ENCODE data around the gene RTP4.

- no peak for TF ChIP-seq SIN3A (IDR thresholded peaks at IDR 0.05; ENCODE audit: borderline replicate concordance, insufficient read depth, low read depth, low read length)
- no peak for TF ChIP-seq CTCF (IDR thresholded peaks at IDR 0.05)
- TF ChIP-seq REST (IDR thresholded peaks at IDR 0.05; ENCODE audit: insufficient read depth in 1 of 2, low read depth in 2 of 2, low read length in 1 of 2) = peak in 1 of 2 experiments; percentile 22; a peak in 1 of 4 replicates
- no peak for TF ChIP-seq POLR2AphosphoS5 (IDR thresholded peaks at IDR 0.05; ENCODE audit: low read depth, low read length)
Measured at GRCh38 chr3:187352581-187353575, 15.3 kb upstream of the RTP4 start.
